HTR-8/SVneo (cell line): ENCODE results near the gene NR4A1.

ENCODE experiments used
- DNase-seq: peaks from one replicate; pipeline ENCODE4 v3.0.0; 2011; ENCODE audit warnings: low spot score, mixed read lengths; ENCODE audit not compliant: insufficient read length
- FAIRE-seq: peaks from 2 replicates; lab custom pipeline; 2011; peaks lifted over from hg19 to GRCh38; lab: Jason Lieb, UNC

NR4A1 gene

DNA sequence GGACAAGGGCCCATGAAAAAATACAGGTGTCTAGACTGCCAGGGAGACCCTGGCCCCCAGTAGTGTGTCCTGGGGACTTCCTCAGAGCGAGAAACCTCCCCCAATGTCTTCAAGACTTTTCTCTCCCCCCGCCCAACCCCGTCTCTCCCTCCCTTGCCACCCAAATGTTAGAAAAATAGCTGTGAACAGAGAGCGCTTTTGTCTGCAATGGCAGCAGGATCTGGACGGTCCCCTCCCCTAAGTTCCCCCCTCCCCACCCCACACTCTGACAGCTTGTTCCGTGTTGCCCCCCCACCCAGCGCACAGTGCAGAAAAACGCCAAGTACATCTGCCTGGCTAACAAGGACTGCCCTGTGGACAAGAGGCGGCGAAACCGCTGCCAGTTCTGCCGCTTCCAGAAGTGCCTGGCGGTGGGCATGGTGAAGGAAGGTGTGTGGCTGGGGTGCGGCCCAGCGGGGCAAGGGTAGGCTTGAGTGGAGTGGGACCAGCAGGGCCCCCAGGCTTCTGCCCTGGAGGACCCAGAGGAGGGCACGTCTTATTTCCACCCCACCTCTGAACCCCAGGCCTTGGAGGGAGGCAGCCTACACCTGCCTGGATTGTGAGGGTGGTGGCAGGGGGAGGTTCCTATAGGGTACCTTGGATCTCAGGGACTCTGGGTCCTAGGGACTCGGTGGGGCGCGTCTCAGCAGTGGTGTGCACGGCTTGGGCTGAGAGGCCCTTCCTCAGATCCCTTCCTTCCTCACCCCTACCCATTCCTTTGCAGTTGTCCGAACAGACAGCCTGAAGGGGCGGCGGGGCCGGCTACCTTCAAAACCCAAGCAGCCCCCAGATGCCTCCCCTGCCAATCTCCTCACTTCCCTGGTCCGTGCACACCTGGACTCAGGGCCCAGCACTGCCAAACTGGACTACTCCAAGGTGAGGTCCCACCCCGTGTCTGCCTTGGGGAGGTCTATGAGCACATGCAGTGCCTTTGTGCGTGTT is 4.8 kb downstream of the NR4A1 start:
- no peak for FAIRE-seq

DNA sequence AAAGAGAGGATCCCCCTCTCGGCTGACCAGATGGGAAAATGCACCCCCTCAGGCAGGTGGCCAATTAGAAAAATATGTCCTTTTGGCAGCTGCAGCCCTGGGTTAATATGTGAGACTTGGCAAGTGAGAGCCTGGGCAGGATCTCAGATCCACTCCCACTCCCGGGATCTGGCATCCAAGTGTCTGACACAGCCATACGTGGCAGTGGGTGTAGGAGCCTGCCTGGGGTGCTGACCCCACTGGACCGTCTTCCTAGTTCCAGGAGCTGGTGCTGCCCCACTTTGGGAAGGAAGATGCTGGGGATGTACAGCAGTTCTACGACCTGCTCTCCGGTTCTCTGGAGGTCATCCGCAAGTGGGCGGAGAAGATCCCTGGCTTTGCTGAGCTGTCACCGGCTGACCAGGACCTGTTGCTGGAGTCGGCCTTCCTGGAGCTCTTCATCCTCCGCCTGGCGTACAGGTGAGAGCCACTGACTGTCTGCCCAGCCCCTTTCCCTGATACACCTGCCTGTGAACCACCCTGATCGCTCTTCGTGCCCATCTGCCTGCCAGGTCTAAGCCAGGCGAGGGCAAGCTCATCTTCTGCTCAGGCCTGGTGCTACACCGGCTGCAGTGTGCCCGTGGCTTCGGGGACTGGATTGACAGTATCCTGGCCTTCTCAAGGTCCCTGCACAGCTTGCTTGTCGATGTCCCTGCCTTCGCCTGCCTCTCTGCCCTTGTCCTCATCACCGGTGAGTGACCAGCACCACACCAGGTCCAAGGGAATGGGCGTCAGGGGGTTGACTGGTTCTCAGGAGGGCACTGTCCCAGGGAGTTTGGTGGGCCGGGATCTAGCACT is 5.8 kb downstream of the NR4A1 start:
- DNase-seq, result no peak
- no peak for FAIRE-seq

More for the DNA sequence above, 4.8 kb downstream of the NR4A1 start:
- no peak for DNase-seq

DNA sequence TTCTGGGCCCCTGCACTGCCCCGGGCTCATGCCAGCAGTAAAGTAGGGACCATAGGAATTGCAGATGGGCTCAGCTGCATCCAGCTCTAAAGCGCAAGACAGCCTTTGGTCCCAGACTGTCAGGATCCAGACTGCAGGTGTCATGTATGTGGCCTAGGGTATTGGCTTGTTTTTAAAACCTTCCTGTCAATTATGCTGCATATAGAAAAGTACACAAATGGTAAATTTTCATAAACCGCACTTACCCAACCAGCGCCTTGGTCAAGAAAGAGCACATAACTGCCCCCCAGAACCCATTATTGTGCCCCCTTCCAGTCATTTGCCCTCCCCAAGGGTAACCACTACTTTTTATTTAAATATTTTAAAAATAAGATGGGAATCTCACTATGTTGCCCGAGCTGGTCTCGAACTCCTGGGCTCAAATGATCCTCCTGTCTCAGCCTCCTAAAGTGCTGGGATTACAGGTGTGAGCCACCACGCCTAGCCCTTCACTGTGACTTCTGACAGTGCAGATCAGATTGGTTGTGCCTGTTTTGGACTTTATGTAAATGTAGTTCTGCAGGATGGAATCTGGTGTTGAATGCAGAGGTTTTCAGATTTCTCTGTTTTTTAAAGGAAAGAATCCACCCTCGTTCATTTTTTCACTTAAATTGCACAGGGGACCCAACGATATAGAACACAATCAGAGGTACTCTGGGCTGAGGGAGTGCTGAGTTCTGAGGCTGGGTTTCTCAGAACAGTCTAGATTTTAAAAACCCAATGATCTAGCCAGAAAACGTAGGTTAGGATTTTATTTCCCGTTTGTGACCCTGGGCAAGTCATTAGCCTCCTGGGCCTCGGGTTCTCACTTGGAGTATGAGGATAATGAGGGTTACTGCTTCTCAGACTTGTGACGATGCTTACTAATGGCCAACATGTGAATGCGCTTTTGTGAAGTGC is 6.7 kb downstream of the NR4A1 start:
- no peak for DNase-seq
- FAIRE-seq, result no peak

DNA sequence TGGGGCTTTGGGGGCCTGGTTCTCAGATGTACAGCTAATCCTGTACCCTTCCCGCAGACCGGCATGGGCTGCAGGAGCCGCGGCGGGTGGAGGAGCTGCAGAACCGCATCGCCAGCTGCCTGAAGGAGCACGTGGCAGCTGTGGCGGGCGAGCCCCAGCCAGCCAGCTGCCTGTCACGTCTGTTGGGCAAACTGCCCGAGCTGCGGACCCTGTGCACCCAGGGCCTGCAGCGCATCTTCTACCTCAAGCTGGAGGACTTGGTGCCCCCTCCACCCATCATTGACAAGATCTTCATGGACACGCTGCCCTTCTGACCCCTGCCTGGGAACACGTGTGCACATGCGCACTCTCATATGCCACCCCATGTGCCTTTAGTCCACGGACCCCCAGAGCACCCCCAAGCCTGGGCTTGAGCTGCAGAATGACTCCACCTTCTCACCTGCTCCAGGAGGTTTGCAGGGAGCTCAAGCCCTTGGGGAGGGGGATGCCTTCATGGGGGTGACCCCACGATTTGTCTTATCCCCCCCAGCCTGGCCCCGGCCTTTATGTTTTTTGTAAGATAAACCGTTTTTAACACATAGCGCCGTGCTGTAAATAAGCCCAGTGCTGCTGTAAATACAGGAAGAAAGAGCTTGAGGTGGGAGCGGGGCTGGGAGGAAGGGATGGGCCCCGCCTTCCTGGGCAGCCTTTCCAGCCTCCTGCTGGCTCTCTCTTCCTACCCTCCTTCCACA is 7.6 kb downstream of the NR4A1 start:
- DNase-seq (no peak), FAIRE-seq (no peak)

DNA sequence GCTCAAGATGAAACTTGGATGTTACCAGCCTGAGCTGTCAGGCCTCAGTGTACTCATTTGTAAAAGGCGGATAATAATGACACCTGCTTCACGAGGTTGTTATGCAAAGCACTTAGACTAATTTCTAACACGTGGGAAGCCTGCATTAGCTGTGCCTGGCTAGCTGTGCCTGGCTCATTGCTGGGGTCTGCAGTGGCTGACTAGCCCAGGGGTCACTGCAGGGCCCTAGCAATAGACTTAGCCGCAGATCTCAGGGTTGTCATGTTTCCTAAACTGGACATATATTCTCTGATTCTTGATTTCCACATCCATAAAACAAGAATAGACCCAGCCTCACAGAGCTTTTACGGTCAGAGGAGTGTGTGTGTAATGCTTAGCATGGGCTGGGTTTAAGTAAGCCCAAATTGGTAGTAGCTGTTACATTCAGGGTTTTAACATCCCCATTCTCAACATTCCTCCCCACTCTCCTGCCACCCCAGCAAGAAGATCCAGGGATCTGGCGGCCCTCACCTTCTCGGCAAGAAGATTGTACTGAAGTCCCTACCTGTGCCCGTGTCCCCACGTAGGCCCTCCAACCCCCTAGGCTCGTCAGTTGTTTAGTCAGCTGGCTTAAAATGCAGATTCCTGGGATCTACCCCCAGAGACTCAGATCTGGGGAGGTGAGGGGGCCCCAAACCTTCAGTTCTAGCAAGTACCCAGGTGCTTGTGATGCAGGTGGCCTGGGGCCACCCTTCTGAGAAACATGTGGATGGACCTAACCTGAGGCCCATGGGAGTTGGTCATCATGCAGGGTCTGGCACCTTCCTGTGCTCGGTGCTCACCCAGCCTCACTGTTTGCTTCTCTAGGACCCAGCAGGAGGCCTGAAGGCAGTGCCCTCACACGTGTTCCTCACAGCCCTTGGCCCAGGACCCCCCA is 8.6 kb downstream of the NR4A1 start:
- no peak for FAIRE-seq
- DNase-seq, result no peak

DNA sequence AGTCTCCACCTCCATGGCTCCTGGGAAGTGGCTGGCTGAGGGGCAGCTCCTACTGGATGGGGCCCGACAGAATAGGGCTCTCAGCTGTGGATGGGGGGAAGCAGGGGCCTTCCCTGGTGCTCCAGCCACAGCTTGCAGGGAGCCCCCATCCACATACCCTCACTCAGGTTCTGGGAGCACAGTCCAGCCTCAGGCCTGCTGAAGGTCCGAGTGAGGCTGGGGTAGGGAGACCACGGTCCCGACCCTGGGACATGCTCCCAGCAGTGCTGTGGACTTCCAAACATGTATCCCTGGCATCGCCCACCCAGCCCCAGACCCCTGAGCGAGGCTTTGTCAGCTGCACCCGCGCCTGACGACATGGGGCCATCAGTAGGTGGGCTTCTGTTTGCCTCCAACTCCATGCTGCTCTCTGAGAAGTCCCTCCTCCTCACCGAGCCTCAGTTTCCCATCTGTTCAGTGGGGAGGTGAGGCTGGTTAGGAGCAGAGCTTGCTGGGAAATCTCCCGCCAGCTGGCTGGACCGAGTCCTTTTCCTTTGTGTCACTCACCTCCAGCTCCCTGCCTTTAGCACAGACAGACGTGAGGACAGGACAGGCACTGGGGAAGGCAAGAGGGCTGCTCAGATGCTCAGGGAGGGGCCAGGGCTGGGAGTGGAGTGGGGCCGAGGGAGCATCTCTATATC is 9.4 kb downstream of the NR4A1 start:
- FAIRE-seq (no peak), DNase-seq (no peak)

DNA sequence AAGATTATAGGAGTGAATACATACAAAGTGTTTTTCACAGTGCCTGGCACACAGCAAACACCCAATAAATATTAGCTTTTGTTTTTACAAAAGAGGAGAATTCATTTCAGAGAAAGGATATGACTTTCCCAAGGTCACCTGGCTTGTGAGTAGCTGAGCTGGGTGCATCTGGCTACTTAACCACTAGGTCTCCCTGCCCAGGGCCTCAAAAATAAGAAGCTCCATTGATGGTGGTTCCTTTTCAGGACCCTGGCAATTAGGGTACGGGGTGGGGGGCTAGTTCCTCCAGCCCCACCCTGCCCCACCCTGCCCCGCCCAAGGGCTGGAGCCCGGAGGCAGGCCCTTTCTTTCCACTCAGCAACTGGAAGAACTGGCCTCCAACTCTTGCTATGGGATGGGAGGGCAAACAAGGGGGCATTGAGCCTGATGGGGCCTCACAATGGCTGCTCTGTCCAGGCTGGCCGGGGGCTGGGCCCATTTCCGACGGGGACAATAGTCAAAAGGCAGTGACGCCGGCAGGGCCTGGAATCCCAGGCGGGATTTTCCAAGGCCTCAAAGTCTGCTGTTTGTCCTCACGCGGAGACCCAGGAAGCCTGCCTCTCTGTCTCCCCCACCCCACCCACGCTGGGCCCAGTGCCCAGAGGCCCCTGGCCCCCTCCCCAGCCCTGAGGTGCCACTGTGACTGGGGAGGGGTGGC is 10.4 kb downstream of the NR4A1 start:
- DNase-seq (no peak), FAIRE-seq (no peak)

DNA sequence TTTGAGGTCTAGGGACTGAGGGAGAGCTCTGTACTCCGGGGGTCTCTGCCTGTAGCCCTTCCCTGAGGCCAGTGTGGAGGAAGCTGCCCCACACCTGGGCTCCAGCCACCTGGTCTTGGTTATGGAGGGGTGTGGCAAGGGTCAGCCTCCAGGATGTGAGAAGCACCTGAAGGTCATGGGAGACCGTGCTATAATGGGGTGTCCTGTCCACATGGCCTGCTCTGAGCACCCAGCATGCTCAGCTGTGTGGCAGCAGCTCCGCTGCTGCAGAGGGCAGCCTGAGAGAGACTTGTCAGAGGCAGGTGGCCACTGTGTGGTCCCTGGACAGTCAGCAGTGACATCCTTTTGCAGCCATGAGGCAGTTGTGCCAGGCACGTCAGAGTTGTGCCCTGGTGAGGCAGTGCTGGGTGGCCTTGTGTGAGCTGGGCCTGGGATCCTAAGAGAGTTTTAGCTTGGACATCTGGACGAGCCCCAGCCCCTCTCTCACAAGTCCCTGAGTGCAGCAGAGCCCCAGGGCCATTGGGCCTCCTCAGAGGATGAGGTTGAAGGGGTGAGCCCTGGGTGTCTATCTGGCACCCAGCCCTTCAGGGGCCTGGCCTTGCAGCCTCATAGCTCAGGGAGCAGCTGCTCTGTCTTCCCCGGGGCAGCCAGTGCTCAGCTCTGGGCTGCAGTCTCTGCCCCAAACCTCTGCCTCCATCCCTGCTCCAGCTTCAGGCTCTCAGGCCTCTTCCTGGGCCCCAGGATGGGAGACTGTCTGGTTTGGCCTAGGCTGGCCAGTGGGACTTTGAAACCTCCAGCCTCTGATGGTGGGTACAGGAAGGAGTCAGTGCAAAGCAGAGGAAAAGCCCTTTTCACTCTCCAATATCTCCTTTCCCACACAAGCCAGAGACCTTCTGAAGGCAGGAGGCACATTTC is 11.2 kb downstream of the NR4A1 start:
- no peak for FAIRE-seq
- DNase-seq, result no peak

DNA sequence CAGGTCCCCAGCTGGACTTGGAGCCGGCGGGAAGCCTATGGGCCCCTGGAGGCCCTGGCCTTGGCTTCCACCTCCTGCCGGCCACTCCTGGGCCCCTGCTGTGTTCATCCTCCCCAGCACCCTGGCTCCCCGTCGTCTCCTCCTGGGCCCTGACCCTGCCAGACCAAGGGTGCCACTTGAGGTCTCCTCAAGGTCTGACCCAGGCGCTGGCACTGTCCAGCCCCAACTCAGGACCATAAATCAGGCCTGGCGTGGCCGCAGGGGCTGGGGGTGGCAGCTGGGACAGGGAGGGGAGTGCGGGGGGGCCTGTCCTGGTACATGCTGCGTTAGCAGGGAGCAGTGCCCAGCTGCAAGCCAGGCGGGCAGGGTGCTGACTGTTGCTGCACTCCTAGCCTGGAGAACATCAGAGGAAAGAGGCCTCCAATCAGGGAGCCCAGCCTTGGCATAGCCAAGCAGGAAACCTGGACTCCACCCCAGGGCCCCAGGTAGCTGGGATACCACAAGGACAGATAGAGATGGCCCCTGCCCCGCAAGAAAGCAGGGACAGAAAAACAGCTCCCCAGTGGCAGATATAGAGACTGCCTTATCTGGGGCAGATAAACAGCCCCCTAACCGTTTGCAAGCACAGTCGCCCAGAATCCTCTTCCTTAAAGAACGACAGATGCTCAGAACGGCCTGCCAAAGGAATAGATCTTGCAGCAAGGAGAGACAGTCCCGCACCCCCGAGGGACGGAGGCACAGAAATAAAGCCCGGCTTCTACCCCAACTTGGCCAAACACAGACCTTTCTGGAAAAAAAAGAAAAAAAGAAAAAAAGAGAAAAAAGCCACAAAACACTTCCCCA is 12.1 kb downstream of the NR4A1 start:
- no peak for DNase-seq

DNA sequence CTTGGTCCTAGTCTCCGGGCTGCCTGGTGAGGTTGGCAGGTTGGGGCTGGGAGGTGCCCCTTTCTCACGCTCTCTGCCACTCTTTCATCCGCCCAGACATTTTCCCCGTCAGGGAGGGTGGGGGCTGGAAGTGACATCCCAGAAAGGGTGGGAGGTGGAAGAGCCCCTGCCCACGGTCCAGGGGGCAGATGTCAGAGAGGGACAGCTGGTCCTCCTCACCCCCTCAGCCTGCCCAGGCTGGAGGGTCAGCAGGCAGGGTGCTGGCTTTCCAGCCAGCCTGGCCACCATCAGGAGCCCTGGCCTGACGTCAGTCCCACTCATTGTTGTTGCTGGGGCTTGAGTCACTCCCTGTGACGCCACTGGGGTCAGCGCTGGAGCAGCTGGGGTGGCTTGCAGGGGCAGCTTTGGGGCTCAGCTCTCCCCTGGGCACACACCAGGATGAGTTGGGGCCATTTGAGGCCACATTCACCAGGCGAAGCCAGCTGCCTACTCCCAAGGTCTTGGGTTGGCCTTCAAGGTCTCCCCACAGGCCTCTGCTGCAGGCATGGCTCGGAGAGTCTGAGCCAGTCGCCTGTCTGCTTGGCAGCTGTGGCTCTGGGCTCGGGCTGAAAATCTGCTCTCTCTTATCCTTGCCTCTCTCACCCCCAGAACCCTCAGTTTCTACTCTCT is 12.9 kb downstream of the NR4A1 start:
- DNase-seq (no peak), FAIRE-seq (no peak)

More for the DNA sequence above, 12.1 kb downstream of the NR4A1 start:
- no peak for FAIRE-seq

DNA sequence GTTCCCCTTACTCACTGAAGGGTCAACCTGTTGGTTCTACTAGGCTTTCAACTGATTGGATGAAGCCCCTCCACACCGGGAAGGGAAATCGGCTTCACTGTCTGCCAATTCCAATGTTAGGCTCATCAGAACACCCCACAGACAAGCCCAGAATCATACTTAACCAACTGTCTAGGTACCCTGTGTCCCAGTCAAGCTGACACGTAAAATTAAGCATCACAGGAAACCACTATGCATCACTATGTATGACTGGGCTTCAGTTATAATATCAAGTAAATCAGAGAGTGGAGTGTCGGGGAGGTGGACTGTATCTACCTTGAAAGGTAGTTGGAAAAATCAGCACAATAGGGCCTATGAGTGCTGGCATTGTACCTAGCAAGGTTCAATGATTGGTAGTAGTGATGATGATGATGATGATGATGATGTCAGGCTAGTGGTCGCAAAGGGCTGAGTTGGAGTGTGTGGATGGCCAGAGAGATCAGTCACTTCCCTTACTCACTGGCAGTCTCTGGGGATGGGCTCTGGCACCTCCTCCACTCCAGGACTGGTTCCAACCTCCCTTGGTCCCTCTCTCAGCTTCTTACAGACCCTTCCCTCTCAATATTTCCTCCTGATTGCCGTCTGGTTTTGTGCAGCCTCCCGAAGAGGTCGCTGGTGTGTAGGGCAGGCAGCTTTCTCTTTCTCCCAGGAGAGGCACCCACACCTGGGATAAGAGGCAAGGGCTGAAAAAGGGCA is 15.3 kb downstream of the NR4A1 start:
- DNase-seq (no peak), FAIRE-seq (no peak)

DNA sequence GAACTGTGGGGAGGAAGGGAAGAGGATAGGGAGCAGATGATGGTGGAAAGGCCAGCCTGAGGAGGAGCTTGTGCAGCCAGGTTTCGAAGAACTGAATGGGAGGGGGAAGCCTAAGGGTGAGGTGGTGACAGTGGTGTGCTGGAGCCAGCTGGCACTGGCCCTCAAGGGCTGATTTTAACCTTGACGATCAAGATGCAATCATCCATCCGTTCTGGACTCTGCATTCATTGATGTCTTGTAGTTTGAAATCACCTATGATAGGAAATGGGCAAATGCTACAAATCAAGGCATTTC is 15.8 kb downstream of the NR4A1 start:
- no peak for FAIRE-seq
- no peak for DNase-seq

DNA sequence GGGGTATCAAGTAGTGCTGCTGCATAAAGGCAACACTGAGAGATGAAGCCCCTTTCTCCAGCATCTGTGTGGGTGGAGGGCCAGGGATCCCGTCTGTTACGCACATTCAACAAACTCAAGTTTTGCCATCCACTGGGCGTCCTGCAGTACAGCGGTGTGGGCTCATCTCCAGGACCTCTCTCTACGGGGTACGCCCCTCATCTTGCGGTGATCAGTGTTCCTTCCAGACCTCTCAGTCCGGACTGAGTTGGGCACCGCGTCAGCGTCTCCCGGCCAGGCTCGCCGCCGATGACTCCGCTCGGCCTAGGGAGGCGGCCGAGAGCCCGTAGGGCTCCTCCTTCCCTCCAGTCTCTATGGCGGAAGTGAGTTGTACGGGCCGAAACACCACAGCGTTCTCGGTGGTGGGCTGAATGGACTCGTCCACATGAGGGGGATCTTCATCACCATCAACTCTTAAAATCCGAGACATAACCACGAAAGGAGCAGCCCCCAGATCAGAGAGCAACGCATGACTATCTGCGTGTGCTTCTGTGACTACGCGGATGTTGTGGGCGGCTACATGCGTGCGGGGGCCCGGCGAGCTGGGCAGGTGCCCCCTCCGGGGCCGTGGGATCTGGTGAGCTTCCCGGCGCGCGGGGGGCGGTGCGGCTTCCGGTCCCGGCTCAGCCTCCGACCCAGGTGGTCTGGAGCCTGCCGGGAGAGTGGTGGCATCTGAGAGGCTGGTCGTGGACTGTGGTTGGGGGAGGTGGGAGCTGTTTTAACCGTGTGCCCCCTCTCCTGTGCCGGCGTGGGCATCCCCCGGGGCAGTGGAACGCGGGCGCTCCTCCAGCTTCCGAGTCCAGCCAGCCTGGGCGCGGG is 18.3 kb downstream of the NR4A1 start, which contains the start of gene ATG101:
TSS of gene ATG101 (plus strand) at position 652 of the 858 bp plus-strand sequence. CDS start 3,673 bp downstream, outside the sequence.
- DNase-seq (peak; percentile 90), FAIRE-seq (peak; percentile 86)
